Testis (tissue), 2 donors: ENCODE results near the gene LAIR2.

Experiments used
- POLR2A ChIP-seq: fragments of 450-650 bp; IDR thresholded peaks from one replicate; pipeline ENCODE4 v1.6.1; 2017; ENCODE audit warnings: antibody characterized with exemption, mild to moderate bottlenecking, moderate library complexity
- TF ChIP-seq, protein P1 (sequence below), 3 experiments: fragments of 450-650 bp in 2 of 3; fragments of 200-600 bp in 1 of 3; sonication (generic) in 1 of 3; IDR thresholded peaks; one replicate each; pipeline ENCODE4 v1.5.1; 2016 to 2019; ENCODE audit warnings: antibody characterized with exemption in 3 of 3, mild to moderate bottlenecking in 2 of 3, moderate library complexity in 1 of 3

GRCh38 chr19:54475706-54476105 lies 26.9 kb upstream of the LAIR2 start:
- TF ChIP-seq, protein P1, sequence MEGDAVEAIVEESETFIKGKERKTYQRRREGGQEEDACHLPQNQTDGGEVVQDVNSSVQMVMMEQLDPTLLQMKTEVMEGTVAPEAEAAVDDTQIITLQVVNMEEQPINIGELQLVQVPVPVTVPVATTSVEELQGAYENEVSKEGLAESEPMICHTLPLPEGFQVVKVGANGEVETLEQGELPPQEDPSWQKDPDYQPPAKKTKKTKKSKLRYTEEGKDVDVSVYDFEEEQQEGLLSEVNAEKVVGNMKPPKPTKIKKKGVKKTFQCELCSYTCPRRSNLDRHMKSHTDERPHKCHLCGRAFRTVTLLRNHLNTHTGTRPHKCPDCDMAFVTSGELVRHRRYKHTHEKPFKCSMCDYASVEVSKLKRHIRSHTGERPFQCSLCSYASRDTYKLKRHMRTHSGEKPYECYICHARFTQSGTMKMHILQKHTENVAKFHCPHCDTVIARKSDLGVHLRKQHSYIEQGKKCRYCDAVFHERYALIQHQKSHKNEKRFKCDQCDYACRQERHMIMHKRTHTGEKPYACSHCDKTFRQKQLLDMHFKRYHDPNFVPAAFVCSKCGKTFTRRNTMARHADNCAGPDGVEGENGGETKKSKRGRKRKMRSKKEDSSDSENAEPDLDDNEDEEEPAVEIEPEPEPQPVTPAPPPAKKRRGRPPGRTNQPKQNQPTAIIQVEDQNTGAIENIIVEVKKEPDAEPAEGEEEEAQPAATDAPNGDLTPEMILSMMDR (IDR thresholded peaks at IDR 0.05) = no peak
- TF ChIP-seq POLR2A = no peak
